GM13976 (cell line): ENCODE results near the gene SETD1A.

Experiments used
- DNase-seq: peaks from one replicate; pipeline ENCODE4 v3.0.0; 2012; ENCODE audit warnings: low spot score
- in situ Hi-C: fragments of 300-500 bp; cut with MboI; formaldehyde crosslinking; loops from one replicate; pipeline ENCODE4 v1.12.0; 2022; ENCODE audit warnings: low sequenced_read_pairs, mixed read lengths, inconsistent platforms; ENCODE audit not compliant: unreplicated experiment
- TF ChIP-seq, protein P1 (sequence below): IDR thresholded peaks from 2 replicates; pipeline ENCODE4 v1.5.1; 2012; ENCODE audit warnings: borderline replicate concordance, mild to moderate bottlenecking; ENCODE audit not compliant: insufficient read depth; ENCODE audit errors: extremely low read depth, missing control alignments, control extremely low read depth

Gene SETD1A

DNA sequence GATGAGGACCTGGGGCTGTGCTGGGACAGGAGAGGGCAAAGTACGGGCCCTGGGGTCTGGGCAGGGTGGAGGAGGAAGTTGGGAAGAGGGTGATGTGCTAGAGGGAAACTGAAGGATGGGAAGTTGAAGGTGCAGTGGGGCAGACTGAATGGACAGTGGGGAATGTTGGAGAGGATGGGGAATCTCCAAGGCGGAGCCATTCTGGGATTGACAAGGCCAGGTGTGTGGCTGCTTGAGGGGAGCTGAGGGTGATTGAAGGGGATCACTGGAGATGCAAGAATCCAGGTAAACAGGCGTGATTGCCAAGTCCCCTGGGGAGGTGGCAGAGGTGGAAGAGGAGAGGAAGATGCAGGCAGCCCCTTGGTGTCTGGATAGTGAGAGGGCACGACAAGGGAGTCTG, 18.9 kb downstream of the SETD1A start:
- in situ Hi-C loops: loop anchor here (25.0 kb wide), 1 partner anchor 461 kb away; the partner anchor contains the start of genes COX6A2 and ZNF843
- TF ChIP-seq, protein P1, sequence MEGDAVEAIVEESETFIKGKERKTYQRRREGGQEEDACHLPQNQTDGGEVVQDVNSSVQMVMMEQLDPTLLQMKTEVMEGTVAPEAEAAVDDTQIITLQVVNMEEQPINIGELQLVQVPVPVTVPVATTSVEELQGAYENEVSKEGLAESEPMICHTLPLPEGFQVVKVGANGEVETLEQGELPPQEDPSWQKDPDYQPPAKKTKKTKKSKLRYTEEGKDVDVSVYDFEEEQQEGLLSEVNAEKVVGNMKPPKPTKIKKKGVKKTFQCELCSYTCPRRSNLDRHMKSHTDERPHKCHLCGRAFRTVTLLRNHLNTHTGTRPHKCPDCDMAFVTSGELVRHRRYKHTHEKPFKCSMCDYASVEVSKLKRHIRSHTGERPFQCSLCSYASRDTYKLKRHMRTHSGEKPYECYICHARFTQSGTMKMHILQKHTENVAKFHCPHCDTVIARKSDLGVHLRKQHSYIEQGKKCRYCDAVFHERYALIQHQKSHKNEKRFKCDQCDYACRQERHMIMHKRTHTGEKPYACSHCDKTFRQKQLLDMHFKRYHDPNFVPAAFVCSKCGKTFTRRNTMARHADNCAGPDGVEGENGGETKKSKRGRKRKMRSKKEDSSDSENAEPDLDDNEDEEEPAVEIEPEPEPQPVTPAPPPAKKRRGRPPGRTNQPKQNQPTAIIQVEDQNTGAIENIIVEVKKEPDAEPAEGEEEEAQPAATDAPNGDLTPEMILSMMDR: no peak
- DNase-seq: no peak

DNA sequence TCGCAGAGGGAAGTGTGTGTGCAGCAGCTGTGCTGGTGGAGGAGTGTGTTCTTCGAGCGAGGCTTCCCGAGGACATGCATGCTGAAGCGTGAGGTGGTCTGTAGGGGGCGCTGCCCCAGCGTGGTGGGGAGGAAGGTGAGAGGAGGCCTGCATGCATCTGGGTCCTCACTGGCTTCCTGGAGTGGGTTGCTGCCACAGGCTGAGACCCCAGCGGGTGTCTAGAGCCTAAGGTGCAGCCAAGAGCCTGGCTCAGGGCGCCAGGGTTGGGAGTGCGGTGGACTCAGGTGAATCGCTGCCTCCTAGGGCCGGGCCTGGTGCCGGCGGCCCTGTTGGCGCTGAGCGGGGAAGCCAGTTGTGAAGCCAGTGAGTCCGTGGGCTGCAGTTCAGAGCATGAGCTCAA, 19.9 kb downstream of the SETD1A start:
- DNase-seq: no peak
- in situ Hi-C loops: loop anchor here (25.0 kb wide), 1 partner anchor 460 kb away; the partner anchor contains the start of genes COX6A2 and ZNF843
- TF ChIP-seq, protein P1: no peak

DNA sequence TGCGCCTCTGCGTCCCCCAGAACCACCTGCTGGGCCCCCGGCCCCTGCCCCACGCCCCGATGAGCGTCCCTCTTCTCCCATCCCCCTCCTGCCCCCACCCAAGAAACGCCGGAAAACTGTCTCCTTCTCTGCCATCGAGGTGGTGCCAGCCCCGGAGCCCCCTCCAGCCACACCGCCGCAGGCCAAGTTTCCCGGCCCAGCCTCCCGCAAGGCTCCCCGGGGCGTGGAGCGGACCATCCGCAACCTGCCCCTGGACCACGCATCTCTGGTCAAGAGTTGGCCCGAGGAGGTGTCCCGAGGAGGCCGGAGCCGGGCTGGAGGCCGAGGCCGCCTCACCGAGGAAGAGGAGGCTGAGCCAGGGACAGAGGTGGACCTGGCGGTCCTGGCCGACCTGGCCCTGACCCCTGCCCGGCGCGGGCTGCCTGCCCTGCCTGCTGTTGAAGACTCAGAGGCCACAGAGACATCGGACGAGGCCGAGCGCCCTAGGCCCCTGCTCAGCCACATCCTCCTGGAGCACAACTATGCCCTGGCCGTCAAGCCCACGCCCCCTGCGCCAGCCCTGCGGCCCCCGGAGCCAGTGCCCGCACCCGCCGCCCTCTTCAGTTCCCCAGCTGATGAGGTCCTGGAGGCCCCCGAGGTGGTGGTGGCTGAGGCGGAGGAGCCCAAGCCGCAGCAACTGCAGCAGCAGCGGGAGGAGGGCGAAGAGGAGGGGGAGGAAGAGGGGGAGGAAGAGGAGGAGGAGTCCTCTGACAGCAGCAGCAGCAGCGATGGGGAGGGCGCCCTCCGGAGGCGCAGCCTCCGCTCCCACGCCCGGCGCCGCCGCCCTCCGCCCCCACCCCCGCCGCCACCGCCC, 21.8 kb downstream of the SETD1A start:
- in situ Hi-C loops: loop anchor here (25.0 kb wide), 1 partner anchor 458 kb away; the partner anchor contains the start of genes COX6A2 and ZNF843
- no peak for DNase-seq
- TF ChIP-seq, protein P1: no peak

GRCh38 chr16:30980023-30980371, 22.4 kb downstream of the SETD1A start:
- in situ Hi-C loops: loop anchor here (25.0 kb wide), 1 partner anchor 457 kb away; the partner anchor contains the start of genes COX6A2 and ZNF843
- no peak for DNase-seq
- TF ChIP-seq, protein P1: no peak

DNA sequence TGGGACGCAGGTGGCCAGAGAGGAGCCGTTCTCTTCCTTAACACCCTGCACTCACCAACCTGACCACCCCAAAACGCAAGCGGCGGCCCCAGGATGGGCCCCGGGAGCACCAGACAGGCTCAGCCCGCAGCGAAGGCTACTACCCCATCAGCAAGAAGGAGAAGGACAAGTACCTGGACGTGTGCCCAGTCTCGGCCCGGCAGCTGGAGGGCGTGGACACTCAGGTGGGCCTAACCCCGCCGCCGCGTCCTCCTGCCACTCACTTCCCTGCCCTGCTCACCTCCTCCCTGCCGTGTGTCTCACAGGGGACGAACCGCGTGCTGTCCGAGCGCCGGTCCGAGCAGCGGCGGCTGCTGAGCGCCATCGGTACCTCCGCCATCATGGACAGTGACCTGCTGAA, 22.9 kb downstream of the SETD1A start:
- TF ChIP-seq, protein P1: no peak
- DNase-seq: no peak
- in situ Hi-C loops: loop anchor here (25.0 kb wide), 1 partner anchor 457 kb away; the partner anchor contains the start of genes COX6A2 and ZNF843

GRCh38 chr16:30980959-30981358, 23.4 kb downstream of the SETD1A start:
- in situ Hi-C loops: loop anchor here (25.0 kb wide), 1 partner anchor 456 kb away; the partner anchor contains the start of genes COX6A2 and ZNF843
- DNase-seq: no peak
- TF ChIP-seq, protein P1: no peak
